ENCODE results near the gene KCNH8.

GRCh38 chr3:19103510-19103909 lies 44.8 kb upstream of the KCNH8 start:
- no peak for TF ChIP-seq CTCF (IDR thresholded peaks at IDR 0.05)
- no peak for TF ChIP-seq POLR2A (IDR thresholded peaks at IDR 0.05)

Measured in Peyer's patch (tissue), 4 donors.